ENCODE measurements around the gene KLK13. TPM values are rescaled to one million over a fixed set of nuclear protein-coding genes. Genes with fewer than 3 reads are reported as not detected.

The KLK13 gene
- total RNA-seq, 2 experiments from 2014 or later: not detected

GRCh38 chr19:51066393-51067186, 1.7 kb upstream of the KLK13 start:
- peaks cover 32% of the 10 kb centered on the region for H3K27me3 Mint-ChIP-seq
- H3K4me3 Mint-ChIP-seq: no peak overlapping the region
- H3K27ac Mint-ChIP-seq: no peak overlapping the region
- H3K9me3 Mint-ChIP-seq: no peaks in the 10 kb centered on the region
- CTCF ChIA-PET: no interaction called here
- no peak for DNase-seq
- POLR2A ChIA-PET: no interaction called here
- H3K36me3 Mint-ChIP-seq (ENCODE audit: low read depth): no peaks in the 10 kb centered on the region
- no peaks in the 10 kb centered on the region for H3K4me1 Mint-ChIP-seq

DNA sequence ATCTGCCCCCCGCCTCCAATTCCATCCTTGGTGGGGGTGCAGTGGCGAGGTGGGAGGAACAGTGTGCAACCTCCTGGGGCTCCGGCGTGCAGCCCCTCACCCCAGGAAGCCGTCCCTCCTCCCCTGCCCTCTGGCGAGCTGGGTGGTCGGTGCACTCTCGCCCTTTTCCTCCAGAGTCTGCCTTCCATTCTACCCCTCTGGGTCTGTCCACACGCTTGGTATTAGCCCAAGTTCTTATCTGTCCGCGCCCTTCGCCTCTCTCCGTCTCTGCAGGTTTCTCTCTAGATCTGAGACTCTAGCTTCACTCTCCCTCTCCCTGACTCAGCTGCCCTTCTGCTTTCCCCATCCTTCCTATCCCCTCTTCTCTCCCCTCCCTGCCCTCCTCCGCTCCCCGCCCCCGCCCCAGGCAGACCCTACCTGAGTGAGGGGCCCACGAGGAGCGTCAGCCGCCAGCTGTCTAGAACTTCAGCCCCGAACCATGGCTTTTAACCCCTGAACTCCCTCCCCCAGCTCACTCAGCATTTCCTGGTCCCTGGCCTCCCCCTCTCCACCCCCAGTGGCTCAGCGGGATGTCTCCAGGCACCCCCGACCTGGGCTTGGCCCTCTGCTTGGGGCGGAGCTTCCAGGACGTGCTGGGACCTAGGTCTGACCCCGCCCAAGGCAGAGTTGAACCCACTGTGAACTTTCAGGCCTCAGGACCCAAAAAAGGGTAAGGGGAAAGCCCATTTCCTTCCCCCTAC, 499 bp upstream of the KLK13 start:
- Mint-ChIP-seq H3K4me3 (no peak overlapping the region), H3K4me1 (no peaks in the 10 kb centered on the region), H3K27ac (no peak overlapping the region), H3K27me3 (peaks cover 38% of the 10 kb centered on the region), H3K9me3 (no peaks in the 10 kb centered on the region), H3K36me3 (ENCODE audit: low read depth) (no peaks in the 10 kb centered on the region)
- POLR2A ChIA-PET: no interaction called here
- CTCF ChIA-PET: no interaction called here
- DNase-seq: no peak

DNA sequence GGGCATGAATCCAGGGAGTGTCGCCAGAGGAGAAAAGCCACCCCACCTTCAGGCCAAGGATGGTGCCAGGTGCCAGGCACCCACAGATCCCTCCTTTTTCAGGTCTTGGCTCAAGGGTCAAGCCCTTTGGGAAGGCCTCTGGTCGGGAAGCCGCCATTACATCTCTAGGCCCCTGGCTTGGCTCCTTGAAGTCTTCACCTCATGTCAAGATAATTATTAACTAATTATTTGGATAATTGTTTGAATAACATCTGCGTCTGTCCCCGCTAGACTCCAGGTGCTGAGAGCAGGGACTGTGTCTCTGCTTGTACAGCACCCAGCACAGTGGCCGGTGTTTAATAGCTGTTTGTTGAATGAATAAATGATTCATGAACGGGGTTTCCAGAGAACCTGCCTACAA, 1.2 kb downstream of the KLK13 start:
- Mint-ChIP-seq H3K9me3 (no peaks in the 10 kb centered on the region), H3K27me3 (peaks cover 41% of the 10 kb centered on the region), H3K36me3 (ENCODE audit: low read depth) (no peaks in the 10 kb centered on the region), H3K4me3 (no peak overlapping the region), H3K4me1 (no peaks in the 10 kb centered on the region), H3K27ac (no peak overlapping the region)
- DNase-seq: no peak
- POLR2A ChIA-PET: no interaction called here
- CTCF ChIA-PET: no interaction called here

- ChIA-PET CTCF (no interaction called here), POLR2A (no interaction called here)
- Mint-ChIP-seq H3K36me3 (ENCODE audit: low read depth) (no peaks in the 10 kb centered on the region), H3K27me3 (peaks cover 43% of the 10 kb centered on the region), H3K4me3 (no peak overlapping the region), H3K27ac (no peak overlapping the region), H3K4me1 (no peaks in the 10 kb centered on the region), H3K9me3 (no peaks in the 10 kb centered on the region)
- no peak for DNase-seq
These were observed 3.9 kb downstream of the KLK13 start for GRCh38 chr19:51060973-51061372.

DNA sequence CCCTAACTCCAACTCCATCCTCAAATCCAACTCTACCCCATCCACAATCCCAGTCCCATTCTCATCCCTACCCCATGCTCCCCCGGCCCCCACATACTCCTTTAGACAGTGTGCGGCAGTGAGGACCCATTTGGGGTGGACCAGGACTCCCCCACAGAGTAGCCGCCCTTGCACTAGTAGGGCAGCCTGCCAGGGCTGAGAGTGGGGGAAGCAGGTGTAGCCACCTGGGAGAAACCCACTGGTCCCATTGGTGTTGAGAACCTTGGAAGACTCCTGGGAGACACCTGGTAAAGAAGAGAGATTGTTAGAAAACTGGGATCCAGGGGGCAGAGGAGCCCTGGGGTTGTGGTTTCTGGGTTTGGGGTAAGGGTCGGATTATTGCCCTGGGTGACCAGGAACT, 4.6 kb downstream of the KLK13 start:
- no peaks in the 10 kb centered on the region for H3K9me3 Mint-ChIP-seq
- peaks cover 44% of the 10 kb centered on the region for H3K27me3 Mint-ChIP-seq
- DNase-seq: no peak
- no peaks in the 10 kb centered on the region for H3K4me1 Mint-ChIP-seq
- no peaks in the 10 kb centered on the region for H3K36me3 Mint-ChIP-seq (ENCODE audit: low read depth)
- POLR2A ChIA-PET: no interaction called here
- CTCF ChIA-PET: no interaction called here
- no peak overlapping the region for H3K4me3 Mint-ChIP-seq
- H3K27ac Mint-ChIP-seq: no peak overlapping the region

- POLR2A ChIA-PET: no interaction called here
These were observed 5.2 kb downstream of the KLK13 start for GRCh38 chr19:51059715-51060114.

DNA sequence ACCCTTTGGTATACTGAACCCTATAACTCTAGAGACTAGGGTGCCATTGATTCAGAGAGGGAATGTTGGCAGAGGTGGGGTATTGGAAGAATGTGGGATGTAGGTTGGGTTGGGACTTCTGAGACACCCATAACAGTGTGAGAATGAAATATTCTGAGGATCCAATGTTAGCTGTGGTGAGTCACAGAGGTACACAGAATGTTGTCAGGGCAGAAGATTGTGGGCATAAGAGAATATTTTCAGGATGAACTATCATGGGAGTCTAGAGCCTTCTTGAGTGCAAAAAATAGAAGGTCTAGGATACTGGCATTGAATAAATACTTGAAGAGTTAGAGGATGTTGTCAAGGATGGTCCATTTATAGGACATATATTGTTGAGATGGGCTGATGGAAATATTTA, 9.0 kb downstream of the KLK13 start:
- H3K9me3 Mint-ChIP-seq: no peaks in the 10 kb centered on the region

More at GRCh38 chr19:51059715-51060114, 5.2 kb downstream of the KLK13 start:
- peaks cover 41% of the 10 kb centered on the region for H3K27me3 Mint-ChIP-seq
- H3K36me3 Mint-ChIP-seq (ENCODE audit: low read depth): no peaks in the 10 kb centered on the region
- CTCF ChIA-PET: no interaction called here
- DNase-seq: no peak
- H3K27ac Mint-ChIP-seq: no peak overlapping the region
- H3K9me3 Mint-ChIP-seq: no peaks in the 10 kb centered on the region
- no peaks in the 10 kb centered on the region for H3K4me1 Mint-ChIP-seq
- no peak overlapping the region for H3K4me3 Mint-ChIP-seq

GRCh38 chr19:51047031-51047335, 17.9 kb downstream of the KLK13 start:
- POLR2A ChIA-PET: no interaction called here
- no peaks in the 10 kb centered on the region for H3K36me3 Mint-ChIP-seq (ENCODE audit: low read depth)
- H3K27ac Mint-ChIP-seq: no peak overlapping the region
- no peak for DNase-seq
- H3K9me3 Mint-ChIP-seq: no peaks in the 10 kb centered on the region
- CTCF ChIA-PET: no interaction called here
- no peak overlapping the region for H3K4me3 Mint-ChIP-seq
- peaks cover 8% of the 10 kb centered on the region for H3K27me3 Mint-ChIP-seq
- no peaks in the 10 kb centered on the region for H3K4me1 Mint-ChIP-seq

More for the DNA sequence above, 9.0 kb downstream of the KLK13 start:
- Mint-ChIP-seq H3K36me3 (ENCODE audit: low read depth) (no peaks in the 10 kb centered on the region), H3K27me3 (peaks cover 38% of the 10 kb centered on the region), H3K4me3 (no peak overlapping the region), H3K27ac (no peak overlapping the region), H3K4me1 (no peaks in the 10 kb centered on the region)
- POLR2A ChIA-PET: no interaction called here
- CTCF ChIA-PET: no interaction called here
- no peak for DNase-seq

DNA sequence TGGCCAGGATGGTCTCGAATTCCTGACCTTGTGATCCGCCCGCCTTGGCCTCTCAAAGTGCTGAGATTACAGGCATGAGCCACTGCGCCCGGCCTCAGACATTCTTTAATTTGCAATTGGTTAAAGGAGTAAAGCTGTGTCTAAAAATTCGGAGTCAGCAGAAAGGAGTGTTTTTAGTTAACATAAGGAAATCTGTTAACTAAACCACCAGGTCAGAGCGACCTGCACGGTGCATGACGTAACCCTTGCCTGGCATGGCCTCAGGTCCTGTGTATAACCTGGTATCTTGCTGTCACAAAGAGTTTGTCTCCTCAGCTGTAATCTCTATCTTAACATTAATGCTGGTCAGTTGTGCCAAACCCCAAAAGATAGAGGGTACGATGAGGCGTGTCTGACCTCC, 20.6 kb downstream of the KLK13 start:
- no peaks in the 10 kb centered on the region for H3K4me1 Mint-ChIP-seq
- no peak overlapping the region for H3K27ac Mint-ChIP-seq
- ChIA-PET POLR2A (no interaction called here), CTCF (no interaction called here)
- H3K9me3 Mint-ChIP-seq: no peaks in the 10 kb centered on the region
- no peaks in the 10 kb centered on the region for H3K36me3 Mint-ChIP-seq (ENCODE audit: low read depth)
- peaks cover 8% of the 10 kb centered on the region for H3K27me3 Mint-ChIP-seq
- DNase-seq: no peak
- no peak overlapping the region for H3K4me3 Mint-ChIP-seq

- Mint-ChIP-seq H3K4me1 (no peaks in the 10 kb centered on the region), H3K27me3 (peaks cover 8% of the 10 kb centered on the region), H3K4me3 (no peak overlapping the region), H3K9me3 (no peaks in the 10 kb centered on the region), H3K27ac (no peak overlapping the region), H3K36me3 (ENCODE audit: low read depth) (no peaks in the 10 kb centered on the region)
- CTCF ChIA-PET: no interaction called here
- POLR2A ChIA-PET: no interaction called here
- no peak for DNase-seq
These were observed 21.4 kb downstream of the KLK13 start for GRCh38 chr19:51043497-51043896.

- no peak overlapping the region for H3K27ac Mint-ChIP-seq
- no peaks in the 10 kb centered on the region for H3K36me3 Mint-ChIP-seq (ENCODE audit: low read depth)
- POLR2A ChIA-PET: no interaction called here
- no peaks in the 10 kb centered on the region for H3K9me3 Mint-ChIP-seq
- peaks cover 2% of the 10 kb centered on the region for H3K27me3 Mint-ChIP-seq
- DNase-seq: no peak
- no peak overlapping the region for H3K4me3 Mint-ChIP-seq
- CTCF ChIA-PET: no interaction called here
- no peaks in the 10 kb centered on the region for H3K4me1 Mint-ChIP-seq
These were observed 24.7 kb downstream of the KLK13 start for GRCh38 chr19:51040151-51040550.

- H3K27ac Mint-ChIP-seq: no peak overlapping the region
- POLR2A ChIA-PET: no interaction called here
- DNase-seq: no peak
- no peaks in the 10 kb centered on the region for H3K36me3 Mint-ChIP-seq (ENCODE audit: low read depth)
- CTCF ChIA-PET: interaction anchor here (0.7 kb wide), 1 partner anchor 33 kb away, joined by 3 read pairs; no protein-coding TSS in a partner anchor
- peaks cover 6% of the 10 kb centered on the region for H3K27me3 Mint-ChIP-seq
- no peak overlapping the region for H3K4me3 Mint-ChIP-seq
- no peaks in the 10 kb centered on the region for H3K9me3 Mint-ChIP-seq
- H3K4me1 Mint-ChIP-seq: no peaks in the 10 kb centered on the region
These were observed 28.4 kb downstream of the KLK13 start for GRCh38 chr19:51036519-51036918.

- Mint-ChIP-seq H3K27me3 (peaks cover 6% of the 10 kb centered on the region), H3K9me3 (no peaks in the 10 kb centered on the region), H3K36me3 (ENCODE audit: low read depth) (no peaks in the 10 kb centered on the region), H3K27ac (no peak within 1 kb of the TSS), H3K4me1 (no peaks in the 10 kb centered on the region), H3K4me3 (no peak within 1 kb of the TSS)
- ChIA-PET POLR2A (no interaction called here), CTCF (no interaction called here)
- no peak for DNase-seq
These were observed 30.2 kb downstream of the KLK13 start, which contains the start of gene KLK12 for GRCh38 chr19:51034704-51035103. Gene KLK12, minus strand, starts transcription at chr19:51035002. Its CDS starts 381 bp downstream, at chr19:51034621.

- H3K27ac Mint-ChIP-seq: no peak overlapping the region
- H3K4me1 Mint-ChIP-seq: no peaks in the 10 kb centered on the region
- H3K36me3 Mint-ChIP-seq (ENCODE audit: low read depth): no peaks in the 10 kb centered on the region
- no peaks in the 10 kb centered on the region for H3K9me3 Mint-ChIP-seq
- ChIA-PET POLR2A (no interaction called here), CTCF (no interaction called here)
- no peak for DNase-seq
- H3K27me3 Mint-ChIP-seq: peaks cover 9% of the 10 kb centered on the region
- no peak overlapping the region for H3K4me3 Mint-ChIP-seq
These were observed 33.0 kb downstream of the KLK13 start for GRCh38 chr19:51031880-51032225.
